ENCODE results near the gene FZR1.

- TF ChIP-seq CTCF (IDR thresholded peaks at IDR 0.05; ENCODE audit: borderline replicate concordance, extremely low read depth, low read length, poor library complexity, severe bottlenecking), result no peak
- no peak for TF ChIP-seq EZH2 (IDR thresholded peaks at IDR 0.05; ENCODE audit: borderline replicate concordance, low read depth, low read length, severe bottlenecking)
Observed at GRCh38 chr19:3496392-3497273, 9.5 kb upstream of the FZR1 start.

Data from DND-41 (cell line).